Retina (tissue), 1 donor: ENCODE measurements around the gene PDIA4.
A peak's percentile ranks its signal among the peaks of the same experiment; 100 is the strongest.
"Not testable (repeated sequence)": the region's sequence is repeated elsewhere in the genome, so short reads cannot be mapped to it uniquely, and the experiment has no call there.

ENCODE experiments used
- DNase-seq: peaks from one replicate; pipeline ENCODE4 v3.0.0-alpha.2; 2016

The PDIA4 gene, protein sequence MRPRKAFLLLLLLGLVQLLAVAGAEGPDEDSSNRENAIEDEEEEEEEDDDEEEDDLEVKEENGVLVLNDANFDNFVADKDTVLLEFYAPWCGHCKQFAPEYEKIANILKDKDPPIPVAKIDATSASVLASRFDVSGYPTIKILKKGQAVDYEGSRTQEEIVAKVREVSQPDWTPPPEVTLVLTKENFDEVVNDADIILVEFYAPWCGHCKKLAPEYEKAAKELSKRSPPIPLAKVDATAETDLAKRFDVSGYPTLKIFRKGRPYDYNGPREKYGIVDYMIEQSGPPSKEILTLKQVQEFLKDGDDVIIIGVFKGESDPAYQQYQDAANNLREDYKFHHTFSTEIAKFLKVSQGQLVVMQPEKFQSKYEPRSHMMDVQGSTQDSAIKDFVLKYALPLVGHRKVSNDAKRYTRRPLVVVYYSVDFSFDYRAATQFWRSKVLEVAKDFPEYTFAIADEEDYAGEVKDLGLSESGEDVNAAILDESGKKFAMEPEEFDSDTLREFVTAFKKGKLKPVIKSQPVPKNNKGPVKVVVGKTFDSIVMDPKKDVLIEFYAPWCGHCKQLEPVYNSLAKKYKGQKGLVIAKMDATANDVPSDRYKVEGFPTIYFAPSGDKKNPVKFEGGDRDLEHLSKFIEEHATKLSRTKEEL

DNA sequence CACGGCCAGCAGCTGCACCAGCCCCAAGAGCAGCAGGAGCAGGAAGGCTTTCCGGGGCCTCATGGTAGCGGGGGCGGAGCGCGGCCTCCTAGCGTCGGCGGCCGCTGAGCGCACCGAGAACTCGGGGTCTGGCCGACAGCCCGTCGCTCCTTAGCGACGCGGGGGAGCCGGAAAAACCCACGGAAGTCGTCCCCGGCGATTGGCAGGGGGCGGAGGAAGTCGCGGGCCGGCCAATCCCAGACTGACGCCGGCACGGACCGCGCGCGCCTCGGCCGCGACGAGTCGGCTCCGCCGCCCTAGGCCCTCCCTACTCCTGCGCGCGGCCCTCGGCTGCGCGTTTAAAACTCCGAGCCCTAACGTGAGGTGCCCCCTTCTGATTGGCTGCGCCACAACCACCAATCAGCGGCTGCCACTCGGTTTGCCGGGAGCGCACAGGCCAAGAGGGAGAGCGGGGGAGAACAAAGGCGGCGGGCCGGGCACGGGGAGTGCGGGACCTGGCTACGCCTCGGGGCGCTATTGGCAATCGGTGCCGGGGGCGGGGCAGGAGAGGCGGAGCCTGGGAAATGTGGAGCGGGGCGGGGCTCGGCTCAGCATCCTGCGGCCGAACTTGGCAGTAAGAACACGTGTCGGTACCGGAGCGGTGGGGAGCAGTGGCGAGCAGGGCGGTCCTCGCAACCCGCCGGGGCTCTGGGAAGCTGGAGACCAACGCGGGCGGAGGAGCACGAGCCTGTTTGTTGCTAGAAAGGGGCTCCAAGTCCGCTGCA is at the start of gene PDIA4:
Gene PDIA4, minus strand, starts transcription at position 160 of the 764 bp plus-strand sequence. Its CDS starts 97 bp downstream, at position 63.
- DNase-seq, result peak; percentile 98

DNA sequence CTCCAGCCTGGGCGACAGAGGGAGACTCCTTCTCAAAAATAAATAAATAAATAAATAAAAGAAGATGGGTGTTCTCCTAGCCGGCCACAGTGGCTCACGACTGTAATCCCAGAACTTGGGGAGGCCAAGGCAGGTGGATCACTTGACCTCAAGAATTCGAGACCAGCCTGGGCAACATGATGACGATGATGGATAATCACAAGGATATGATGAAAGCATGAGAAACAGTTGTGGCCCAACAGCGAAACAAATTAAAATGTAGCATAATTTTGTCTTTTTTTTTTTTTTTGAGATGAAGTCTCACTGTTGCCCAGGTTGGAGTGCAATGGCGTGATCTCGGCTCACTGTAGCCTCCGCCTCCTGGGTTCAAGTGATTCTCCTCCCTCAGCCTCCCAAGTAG is 49.3 kb upstream of the PDIA4 start:
- DNase-seq, result no peak

DNA sequence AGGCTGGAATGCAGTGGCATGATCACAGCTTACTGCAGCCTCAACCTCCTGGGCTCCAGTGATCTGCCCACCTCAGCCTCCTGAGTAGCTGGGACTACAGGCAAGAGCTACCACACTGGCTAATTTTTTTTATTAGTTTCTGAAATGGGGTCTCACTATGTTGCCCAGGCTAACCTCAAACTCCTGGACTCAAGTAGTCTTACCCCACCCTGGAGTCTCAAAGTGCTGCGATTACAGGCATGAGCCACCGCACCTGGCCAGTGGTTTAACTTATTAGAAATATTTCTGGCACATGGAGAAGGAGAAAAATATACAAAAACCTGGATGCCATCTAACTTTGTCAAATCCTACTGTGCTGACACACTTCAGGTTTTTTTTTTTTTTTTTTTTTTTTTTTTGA is 47.0 kb upstream of the PDIA4 start:
- no peak for DNase-seq

DNA sequence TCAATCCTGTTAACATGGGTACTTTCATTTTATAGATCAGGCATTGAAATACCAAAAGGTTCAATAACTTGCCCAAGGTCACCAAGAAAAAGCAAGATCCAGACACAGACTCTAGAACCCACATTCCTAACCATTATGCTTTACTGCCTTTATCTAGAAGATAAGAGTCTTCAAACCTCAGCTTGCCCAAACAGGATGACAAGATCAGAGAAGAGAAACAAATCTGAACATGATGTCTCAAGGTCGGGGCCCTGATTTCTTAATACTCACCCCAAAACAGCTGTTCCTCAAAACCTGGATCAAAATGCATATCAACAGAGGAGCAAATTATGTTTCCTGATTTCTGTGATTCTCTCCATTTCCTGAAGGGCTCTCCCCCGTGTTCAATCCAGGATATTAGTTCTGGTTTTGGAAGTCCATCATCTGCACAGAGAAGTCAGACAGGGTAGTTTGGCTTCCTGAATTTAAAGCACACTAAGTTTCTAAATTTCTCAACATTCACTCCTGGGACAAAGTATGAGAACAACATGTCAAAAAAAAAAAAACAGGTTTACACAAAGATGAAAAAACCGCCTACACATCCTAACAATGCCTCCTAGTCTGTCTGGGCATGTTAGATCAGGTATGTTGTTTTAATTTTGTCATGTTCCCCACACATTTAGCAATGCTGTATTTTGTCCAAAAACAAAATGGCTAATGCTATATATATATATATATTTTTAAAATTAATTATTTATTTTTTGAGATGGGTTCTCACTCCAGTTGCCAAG is 46.0 kb upstream of the PDIA4 start:
- no peak for DNase-seq

DNA sequence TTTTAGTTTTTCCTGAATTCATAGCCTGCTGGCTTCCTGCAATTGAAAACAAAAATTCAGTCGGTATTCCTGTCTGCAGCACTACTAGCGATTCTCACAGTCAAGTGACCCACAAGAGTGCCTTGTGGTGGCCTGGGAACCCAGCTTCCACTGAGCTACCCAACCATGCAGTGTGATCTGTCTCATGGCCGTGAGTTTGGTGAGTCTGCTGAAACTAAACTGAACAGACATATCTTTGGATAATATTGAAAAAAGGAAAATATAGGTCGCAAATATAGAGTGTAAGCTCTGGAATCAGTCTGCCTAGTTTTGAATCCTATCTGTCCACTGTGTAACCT is 44.1 kb upstream of the PDIA4 start:
- no peak for DNase-seq

DNA sequence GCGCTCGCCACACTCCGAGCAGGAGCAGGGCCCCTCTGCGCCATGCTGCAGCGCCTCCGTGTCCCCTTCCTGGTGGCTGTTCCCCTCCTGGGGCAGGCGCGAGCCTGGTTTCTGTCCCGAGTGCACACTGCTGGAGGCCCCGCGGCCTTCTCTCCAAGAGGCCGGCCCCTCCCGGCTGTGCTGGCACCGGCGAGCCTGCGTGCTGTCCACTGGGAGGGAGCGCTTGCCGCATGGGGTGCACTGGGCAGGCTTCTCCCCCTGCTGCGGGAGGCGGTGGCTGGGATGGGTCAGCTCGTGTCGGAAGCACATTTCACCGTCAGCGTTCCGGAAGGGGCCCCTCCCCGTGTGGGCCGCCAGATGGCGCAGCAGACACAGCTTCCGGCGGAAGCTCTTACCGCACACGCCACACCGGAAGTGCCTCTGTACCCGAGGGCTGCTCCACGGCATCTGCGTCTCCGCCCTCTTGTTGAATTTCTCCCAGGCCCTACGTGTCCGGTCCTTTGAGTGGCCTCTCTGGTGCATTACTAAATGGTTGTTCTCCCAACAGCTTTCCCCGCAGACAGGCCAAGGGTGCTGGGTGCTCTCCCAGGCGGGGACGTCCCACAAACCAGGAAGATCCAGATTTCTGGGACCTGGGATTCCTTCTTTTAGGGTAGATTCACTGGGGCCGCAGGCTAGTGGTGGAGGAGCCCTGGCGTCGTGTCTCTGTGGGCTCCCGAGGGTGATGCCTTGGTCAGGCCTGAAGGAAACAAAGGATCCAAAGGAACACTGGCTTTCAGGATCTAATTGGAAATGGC is 43.5 kb upstream of the PDIA4 start:
- DNase-seq, result peak; percentile 22

DNA sequence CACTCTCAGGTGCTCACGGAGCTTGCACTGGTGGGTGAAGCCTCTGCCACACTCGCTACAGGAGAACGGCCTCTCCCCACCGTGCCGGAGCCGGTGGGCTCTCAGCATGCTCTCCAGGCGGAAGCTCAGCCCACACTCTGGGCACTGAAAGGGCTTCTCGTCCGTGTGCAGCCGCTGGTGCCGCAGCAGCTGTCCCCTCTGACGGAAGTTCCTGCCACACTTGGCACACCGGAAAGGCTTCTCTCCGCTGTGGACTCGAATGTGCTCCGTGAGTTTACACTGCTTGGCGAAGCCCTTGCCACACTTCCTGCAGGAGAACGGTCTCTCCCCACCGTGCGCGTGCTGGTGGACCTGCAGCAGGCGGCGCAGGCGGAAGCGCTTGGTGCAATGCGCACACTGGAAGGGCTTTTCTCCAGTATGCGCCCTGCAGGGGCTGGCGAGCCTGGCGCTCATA is 42.9 kb upstream of the PDIA4 start:
- no peak for DNase-seq

DNA sequence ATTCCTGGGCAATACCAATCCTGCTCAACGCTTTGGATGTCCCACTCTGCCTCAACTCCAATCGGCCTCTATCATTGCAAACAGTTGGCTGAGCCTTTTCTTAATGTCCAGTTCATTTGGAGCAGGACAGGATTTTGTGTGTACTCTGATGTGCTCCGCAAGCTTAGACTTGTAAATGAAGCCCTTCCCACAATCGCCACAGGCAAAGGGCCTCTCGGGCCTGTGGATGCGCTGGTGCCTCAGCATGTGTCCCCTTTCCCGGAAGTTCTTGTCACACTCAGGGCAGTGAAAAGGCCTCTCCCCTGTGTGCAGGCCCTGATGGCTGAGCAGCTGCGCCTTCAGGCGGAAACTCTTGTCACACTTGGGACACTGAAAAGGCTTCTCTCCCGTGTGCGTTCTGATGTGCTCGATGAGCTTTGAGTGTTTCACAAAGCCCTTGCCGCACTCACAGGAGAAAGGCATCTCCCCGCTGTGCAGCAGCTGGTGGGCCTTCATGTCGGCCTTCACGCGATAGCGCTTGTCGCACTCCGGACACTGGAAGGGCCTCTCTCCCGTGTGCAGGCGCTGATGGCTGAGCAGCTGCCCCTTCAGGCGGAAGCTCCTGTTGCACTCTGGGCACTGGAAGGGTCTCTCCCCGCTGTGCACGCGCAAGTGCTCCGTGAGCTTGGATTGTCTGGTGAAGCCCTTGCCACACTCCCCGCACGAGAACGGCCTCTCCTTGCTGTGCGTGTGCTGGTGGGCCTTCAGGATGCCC is 42.2 kb upstream of the PDIA4 start:
- peak; percentile 73 for DNase-seq

DNA sequence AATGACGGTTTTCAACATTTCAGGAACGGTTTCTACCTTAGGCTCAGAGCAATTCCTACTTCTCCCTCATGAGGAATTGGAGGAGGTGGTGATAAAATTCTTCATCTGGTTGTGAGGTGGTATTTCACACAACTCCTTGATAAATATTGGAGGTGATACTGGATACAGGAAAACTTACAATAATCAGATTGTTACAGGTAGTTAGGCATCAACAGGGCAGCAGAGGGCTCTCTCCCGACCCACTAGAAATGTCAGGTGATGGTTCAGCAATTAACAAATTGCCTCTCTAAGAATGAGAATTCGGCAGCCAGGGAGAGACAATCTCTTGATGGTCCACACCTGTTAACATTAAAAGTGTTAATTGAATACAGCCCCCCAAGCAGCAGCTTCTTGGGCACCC is 39.6 kb upstream of the PDIA4 start:
- DNase-seq, result no peak

DNA sequence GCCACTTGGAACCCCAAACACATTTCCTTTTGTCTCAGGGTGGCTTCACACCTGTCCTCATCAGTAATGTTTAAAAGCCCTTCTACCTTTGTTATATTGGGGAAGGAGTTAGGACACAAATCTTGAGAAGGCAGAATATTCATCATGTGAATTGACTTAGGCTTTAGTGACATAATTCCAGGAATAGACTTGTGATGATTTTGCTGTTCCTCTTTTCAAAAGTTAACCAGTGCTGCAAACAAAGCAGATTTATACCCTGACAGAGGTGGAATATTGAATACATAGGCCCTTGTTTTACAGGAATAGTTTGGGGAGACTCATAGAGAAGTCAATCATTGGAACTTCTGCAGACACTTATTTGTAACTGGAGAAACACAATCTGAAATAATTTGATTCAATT is 35.2 kb upstream of the PDIA4 start:
- no peak for DNase-seq

DNA sequence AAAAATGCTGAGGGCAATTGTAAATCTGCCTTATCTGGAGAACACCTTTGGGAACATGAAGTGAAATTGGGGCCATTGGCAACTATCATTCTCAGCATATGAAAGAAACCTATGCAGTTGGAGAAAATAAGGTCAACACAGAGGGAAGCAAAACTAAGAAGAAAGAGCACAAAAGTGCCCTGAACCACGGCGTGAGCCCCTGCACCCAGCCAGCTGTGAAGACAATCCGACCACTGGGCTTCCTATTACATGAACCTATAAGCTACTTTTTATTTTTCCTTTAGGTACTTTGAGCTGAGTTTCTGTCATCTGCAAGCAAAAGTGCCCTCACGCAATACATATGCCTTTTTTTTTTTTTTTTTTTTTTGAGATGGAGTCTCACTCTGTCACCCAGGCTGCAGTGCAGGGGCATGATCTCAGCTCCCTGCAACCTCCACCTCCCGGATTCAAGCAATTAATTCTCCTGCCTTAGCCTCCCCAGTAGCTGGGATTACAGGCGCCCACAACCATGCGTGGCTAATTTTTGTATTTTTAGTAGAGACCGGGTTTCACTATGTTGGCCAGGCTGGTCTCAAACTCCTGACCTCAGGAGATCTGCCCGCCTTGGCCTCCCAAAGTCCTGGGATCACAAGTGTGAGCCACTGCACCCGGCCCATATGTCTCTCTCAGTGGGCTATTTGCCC is 34.1 kb upstream of the PDIA4 start:
- DNase-seq, result not testable (repeated sequence)

DNA sequence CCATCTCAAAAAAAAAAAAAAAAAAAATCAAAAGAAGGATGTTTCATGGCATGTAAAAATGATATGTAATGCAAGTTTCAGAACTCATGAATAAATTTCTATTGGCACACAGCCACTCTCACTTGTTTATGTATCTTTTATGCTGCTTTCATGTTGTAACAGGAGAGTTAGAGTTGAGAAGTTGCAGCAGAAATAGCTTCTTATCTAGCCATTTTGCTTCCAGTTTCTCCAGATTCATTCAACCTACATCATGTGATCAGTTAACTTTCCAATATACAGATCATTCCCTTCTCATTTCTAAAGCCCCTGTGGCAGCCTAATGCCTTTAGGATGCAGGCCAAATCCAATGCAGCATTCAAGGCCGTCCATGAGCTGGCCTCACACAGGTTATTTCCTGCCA is 31.9 kb upstream of the PDIA4 start:
- DNase-seq, result no peak

DNA sequence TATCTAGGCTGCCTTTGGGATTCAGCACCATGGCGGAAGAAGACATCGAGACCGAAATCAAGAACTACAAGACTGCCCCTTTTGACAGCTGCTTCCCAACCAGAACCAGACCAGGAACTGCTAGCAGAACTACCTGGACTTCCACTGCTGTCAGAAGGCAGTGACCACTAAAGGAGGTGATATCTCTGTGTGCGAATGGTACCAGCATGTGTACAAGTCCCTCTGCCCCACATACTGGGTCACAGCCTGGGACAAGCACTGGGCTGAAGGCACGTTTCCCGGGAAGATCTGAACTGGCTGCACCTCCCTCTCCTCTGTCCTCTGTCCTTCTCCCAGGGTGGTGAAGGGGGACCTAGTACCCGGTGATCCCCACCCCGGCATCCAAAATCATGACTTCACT is 25.6 kb upstream of the PDIA4 start:
- no peak for DNase-seq

DNA sequence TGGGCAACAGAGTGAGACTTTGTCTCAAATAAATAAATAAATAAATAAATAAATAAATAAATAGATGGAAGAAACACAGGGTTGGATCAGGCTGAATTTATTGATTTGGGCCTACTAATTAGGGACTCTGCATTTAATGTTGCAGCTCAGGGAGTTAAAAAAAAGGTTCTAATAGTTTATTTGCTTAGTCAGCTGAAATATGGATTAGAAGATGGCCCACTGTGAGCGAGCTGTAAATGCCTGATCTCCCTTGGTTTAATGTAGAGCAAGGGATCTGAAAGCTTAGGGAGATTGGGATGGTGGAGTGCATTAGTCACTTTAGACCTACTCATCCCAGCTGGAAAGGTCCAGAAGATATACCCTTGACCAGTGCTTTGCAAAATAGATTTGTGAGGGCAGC is 25.1 kb upstream of the PDIA4 start:
- no peak for DNase-seq

DNA sequence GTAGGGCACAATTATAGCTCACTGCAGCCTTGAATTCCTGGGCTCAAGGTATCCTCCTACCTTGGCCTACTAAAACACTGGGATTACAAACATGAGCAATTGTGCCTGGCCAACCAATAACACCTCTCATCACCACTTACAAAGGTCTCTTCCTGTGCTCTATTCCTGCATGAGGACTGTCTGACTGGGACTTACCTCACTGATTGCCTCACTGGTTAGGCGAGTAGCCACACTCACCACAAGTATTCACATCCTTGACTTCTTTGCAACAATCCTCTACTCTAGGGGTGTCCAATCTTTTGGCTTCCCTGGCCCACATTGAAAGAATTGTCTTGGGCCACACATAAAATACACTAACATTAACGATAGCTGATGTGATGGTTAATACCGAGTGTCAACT is 22.6 kb upstream of the PDIA4 start:
- no peak for DNase-seq

DNA sequence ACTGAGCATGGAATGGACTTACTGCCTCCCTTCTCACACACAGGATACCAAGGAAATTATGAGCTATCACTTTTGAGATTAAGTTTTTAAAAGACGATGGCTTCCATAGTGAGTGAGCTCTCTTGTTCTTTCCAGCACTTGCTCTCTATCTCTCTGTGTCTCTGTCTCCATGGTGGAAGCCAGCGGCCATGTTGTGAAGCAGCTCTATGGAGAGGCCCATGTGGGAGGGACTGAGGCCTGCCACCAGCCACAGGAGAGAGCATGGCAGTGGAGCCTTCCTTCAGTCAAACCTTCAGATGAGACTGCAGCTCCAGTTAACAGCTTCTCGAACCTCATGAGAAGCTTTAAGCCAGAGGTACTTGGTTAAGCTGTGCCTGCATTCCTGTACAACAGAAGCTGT is 20.5 kb upstream of the PDIA4 start:
- DNase-seq, result no peak

DNA sequence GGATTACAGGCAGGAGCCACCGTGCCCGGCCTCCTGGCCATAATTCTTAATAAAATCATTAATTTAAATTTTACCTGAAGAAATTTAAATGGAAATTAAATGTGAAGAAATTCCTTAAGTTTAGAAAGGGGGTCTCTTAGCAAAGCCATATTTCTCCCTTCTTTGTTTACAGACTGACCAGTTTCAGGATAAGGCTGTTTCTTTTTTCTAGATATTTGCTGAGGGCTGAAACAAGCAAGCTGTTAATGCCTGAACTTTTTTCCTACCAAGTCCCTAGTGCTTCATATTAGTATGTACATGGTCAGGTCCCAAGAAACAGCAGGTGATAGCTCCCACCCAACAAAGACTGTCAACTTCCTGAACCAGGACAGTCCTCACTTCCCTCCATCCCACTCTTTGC is 18.1 kb upstream of the PDIA4 start:
- DNase-seq, result no peak

DNA sequence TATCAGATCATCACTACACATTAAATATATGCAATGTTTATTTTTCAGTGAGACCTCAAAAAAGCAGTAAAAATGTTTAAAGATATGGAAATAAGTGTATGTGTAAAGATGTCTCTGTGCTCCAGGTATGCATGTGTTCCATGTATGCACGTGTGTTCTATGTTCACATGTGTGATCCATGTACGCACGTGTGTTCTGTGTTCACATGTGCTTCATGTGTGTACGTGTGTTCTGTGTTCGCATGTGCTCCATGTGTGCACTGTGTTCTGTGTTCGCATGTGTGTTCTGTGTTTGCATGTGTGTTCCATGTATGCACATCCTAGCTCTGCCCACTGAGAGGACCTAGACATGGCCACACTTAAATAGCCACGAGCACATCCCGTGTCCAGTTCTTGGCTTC is 15.6 kb upstream of the PDIA4 start:
- no peak for DNase-seq

DNA sequence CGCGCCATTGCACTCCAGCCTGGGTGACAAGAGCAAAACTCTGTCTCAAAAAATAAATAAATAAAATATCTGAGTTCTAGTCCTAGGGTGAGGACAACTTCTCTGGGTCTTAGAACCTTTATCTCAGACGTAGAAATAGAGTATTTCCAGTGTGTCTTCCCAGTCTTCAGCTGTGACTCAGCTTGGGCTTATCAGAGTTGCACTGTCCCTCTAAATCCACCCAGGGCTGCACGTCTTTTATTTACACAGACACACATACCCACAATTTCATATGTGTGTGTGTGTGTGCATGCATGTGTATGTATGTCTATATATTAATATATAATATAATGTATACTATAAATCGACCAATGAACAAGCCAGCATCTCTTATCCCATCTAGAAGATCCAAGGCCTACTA is 13.0 kb upstream of the PDIA4 start:
- DNase-seq, result no peak

DNA sequence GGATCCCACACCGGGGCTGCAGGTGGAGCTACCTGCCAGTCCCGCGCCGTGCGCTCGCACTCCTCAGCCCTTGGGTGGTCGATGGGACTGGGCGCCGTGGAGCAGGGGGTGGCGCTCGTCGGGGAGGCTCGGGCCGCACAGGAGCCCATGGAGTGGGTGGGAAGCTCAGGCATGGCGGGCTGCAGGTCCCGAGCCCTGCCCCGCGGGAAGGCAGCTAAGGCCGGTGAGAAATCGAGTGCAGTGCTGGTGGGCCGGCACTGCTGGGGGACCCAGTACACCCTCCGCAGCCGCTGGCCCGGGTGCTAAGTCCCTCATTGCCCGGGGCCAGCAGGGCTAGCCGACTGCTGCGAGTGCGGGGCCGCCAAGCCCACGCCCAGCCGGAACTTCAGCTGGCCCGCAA is 10.3 kb upstream of the PDIA4 start:
- not testable (repeated sequence) for DNase-seq

DNA sequence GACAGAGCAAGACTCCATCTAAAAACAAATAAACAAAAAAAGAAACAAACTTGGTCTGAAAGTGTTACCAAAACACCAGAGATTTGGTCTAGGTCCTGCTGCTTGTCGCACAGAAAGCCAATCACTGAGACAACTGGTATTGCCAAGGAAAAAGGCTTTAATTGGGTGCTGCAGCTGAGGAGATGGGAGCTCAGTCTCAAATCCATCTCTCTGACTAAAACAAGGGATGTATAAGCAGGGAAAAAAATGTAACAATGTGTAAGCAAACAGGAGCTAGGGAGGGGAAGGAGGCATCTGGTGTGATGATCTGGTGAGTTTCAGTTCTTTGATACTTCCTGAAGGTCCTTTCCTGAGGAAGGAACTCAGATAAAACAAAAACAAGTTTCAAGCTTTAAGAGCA is 8.4 kb upstream of the PDIA4 start:
- no peak for DNase-seq
